ENCODE measurements around the gene BSCL2.

BSCL2 gene

DNA sequence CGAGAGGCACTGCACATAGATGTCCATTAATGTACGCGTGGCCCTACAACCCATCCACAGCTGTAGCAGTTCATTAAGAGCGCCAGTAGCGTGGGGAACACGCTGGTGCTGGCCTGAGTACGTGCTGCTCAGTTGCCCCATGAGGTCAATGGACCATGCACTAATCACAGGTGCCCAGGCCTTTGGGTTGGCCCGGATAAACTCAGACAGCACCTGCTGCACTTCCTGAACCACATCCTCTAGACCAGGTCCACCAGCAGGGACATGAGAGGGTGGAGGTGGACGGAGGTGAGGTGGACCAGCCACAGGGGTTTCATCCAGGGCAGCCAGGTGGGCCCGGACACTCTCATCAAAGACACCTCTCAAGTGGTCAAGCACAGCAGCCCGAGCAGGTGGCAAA lies 57.7 kb downstream of the BSCL2 start:
- TF ChIP-seq, protein P1, sequence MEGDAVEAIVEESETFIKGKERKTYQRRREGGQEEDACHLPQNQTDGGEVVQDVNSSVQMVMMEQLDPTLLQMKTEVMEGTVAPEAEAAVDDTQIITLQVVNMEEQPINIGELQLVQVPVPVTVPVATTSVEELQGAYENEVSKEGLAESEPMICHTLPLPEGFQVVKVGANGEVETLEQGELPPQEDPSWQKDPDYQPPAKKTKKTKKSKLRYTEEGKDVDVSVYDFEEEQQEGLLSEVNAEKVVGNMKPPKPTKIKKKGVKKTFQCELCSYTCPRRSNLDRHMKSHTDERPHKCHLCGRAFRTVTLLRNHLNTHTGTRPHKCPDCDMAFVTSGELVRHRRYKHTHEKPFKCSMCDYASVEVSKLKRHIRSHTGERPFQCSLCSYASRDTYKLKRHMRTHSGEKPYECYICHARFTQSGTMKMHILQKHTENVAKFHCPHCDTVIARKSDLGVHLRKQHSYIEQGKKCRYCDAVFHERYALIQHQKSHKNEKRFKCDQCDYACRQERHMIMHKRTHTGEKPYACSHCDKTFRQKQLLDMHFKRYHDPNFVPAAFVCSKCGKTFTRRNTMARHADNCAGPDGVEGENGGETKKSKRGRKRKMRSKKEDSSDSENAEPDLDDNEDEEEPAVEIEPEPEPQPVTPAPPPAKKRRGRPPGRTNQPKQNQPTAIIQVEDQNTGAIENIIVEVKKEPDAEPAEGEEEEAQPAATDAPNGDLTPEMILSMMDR (IDR thresholded peaks at IDR 0.05; ENCODE audit: low read depth, low read length, poor library complexity, severe bottlenecking): no peak
- TF ChIP-seq EZH2phosphoT487 (IDR thresholded peaks at IDR 0.05; ENCODE audit: borderline replicate concordance, low read length): no peak
- peaks cover 55% of the 10 kb centered on the region for H3K36me3 ChIP-seq (ENCODE audit: control insufficient read depth, low read length)
- no peak overlapping the region for H3K4me3 ChIP-seq (ENCODE audit: low read length)
- no peak overlapping the region for H3K27ac ChIP-seq (ENCODE audit: low read depth, low read length)
- H3K9me3 ChIP-seq (ENCODE audit: control insufficient read depth, insufficient read depth, low read length): no peaks in the 10 kb centered on the region
- H3K4me1 ChIP-seq (ENCODE audit: control insufficient read depth, low read length): peaks cover 45% of the 10 kb centered on the region
- H3F3A ChIP-seq (ENCODE audit: control insufficient read depth, insufficient read depth): no peaks in the 10 kb centered on the region
- H3K9me2 ChIP-seq (replicated peaks; ENCODE audit: control insufficient read depth, low read length): no peaks in the 10 kb centered on the region
- H3K79me2 ChIP-seq (ENCODE audit: control insufficient read depth, low read length): peaks cover 71% of the 10 kb centered on the region
- no peaks in the 10 kb centered on the region for H3K27me3 ChIP-seq (ENCODE audit: control insufficient read depth, low read length)
- H3K4me2 ChIP-seq (ENCODE audit: low read length): no peak overlapping the region
- H4K20me1 ChIP-seq (ENCODE audit: control insufficient read depth, insufficient read depth, low read depth, low read length): peaks cover 3% of the 10 kb centered on the region; the same call in 1 of the 2 replicates

DNA sequence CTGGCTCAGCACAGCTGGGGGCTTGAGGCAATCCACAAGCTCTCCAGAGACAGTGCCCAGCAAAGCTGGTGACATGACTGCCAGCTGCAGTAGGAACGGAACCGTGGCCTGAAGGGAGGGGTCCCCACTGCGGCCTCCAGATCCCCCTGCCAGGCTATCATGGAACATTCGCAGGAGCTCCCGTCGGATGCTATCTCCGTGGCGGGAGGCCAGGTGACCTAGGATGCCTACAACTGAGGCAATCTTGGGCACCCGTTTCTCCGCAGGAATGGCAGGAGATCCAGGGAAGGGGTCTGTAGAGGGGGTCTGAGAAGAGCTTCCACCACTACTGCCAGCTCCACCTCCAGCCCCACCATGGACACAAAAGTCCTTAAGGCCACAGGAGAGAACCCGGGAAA lies 58.3 kb downstream of the BSCL2 start:
- peaks cover 3% of the 10 kb centered on the region; the same call in 1 of the 2 replicates for H4K20me1 ChIP-seq (ENCODE audit: control insufficient read depth, insufficient read depth, low read depth, low read length)
- H3K9me3 ChIP-seq (ENCODE audit: control insufficient read depth, insufficient read depth, low read length): no peaks in the 10 kb centered on the region
- peaks cover 44% of the 10 kb centered on the region for H3K4me1 ChIP-seq (ENCODE audit: control insufficient read depth, low read length)
- no peaks in the 10 kb centered on the region for H3K9me2 ChIP-seq (replicated peaks; ENCODE audit: control insufficient read depth, low read length)
- H3K4me2 ChIP-seq (ENCODE audit: low read length): no peak overlapping the region
- H3K79me2 ChIP-seq (ENCODE audit: control insufficient read depth, low read length): peaks cover 76% of the 10 kb centered on the region
- H3F3A ChIP-seq (ENCODE audit: control insufficient read depth, insufficient read depth): no peaks in the 10 kb centered on the region
- TF ChIP-seq, protein P1 (IDR thresholded peaks at IDR 0.05; ENCODE audit: low read depth, low read length, poor library complexity, severe bottlenecking): no peak
- TF ChIP-seq EZH2phosphoT487 (IDR thresholded peaks at IDR 0.05; ENCODE audit: borderline replicate concordance, low read length): no peak
- H3K27ac ChIP-seq (ENCODE audit: low read depth, low read length): no peak overlapping the region
- peaks cover 60% of the 10 kb centered on the region for H3K36me3 ChIP-seq (ENCODE audit: control insufficient read depth, low read length)
- no peak overlapping the region for H3K4me3 ChIP-seq (ENCODE audit: low read length)
- no peaks in the 10 kb centered on the region for H3K27me3 ChIP-seq (ENCODE audit: control insufficient read depth, low read length)

DNA sequence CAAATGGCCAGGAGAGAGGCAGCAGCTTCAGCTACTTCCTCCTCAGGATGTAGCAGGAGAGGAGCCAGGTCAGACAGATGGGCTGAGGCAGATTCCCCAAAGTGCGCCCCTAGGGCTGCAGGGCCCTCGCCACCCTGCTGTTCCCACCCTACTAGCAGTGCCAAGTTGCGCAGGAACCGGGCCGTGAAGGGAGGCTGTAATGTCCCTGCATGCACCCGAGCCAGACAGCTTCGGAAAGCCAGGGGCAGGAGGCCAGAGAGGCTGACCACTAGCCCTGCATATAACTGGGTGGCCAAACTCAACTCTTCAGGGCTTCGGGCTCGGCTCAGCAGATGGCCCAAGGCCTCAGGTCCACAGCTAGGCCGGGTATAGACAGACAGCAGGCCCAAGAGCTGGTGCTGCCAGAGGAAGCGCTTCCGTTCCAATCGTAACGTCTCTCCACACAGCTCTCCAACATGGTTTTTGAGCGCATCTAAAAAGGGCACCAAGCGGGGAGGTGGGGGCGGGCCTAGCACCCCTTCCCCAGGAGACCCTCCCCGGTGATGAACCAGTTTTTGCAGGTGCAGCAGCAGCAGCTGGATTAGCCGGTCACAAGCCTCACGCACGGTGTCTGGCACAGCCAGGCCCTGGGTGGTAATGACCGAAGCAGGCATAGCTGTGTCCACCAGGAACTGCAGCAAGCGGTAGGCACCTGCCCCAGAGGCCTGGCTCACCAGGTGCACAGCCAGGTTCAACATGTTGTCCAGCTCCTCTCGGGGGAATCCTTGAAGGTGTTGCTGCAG lies 58.8 kb downstream of the BSCL2 start:
- Histone ChIP-seq H3K36me3 (ENCODE audit: control insufficient read depth, low read length) (peaks cover 66% of the 10 kb centered on the region), H4K20me1 (ENCODE audit: control insufficient read depth, insufficient read depth, low read depth, low read length) (peaks cover 3% of the 10 kb centered on the region; the same call in 1 of the 2 replicates), H3K9me3 (ENCODE audit: control insufficient read depth, insufficient read depth, low read length) (no peaks in the 10 kb centered on the region), H3K4me3 (ENCODE audit: low read length) (no peak overlapping the region), H3K4me2 (ENCODE audit: low read length) (no peak overlapping the region), H3K9me2 (replicated peaks; ENCODE audit: control insufficient read depth, low read length) (no peaks in the 10 kb centered on the region), H3K27ac (ENCODE audit: low read depth, low read length) (no peak overlapping the region), H3K79me2 (ENCODE audit: control insufficient read depth, low read length) (peaks cover 82% of the 10 kb centered on the region), H3K4me1 (ENCODE audit: control insufficient read depth, low read length) (peaks cover 39% of the 10 kb centered on the region), H3K27me3 (ENCODE audit: control insufficient read depth, low read length) (no peaks in the 10 kb centered on the region), H3F3A (ENCODE audit: control insufficient read depth, insufficient read depth) (no peaks in the 10 kb centered on the region)
- no peak for TF ChIP-seq EZH2phosphoT487 (IDR thresholded peaks at IDR 0.05; ENCODE audit: borderline replicate concordance, low read length)
- TF ChIP-seq, protein P1 (IDR thresholded peaks at IDR 0.05; ENCODE audit: low read depth, low read length, poor library complexity, severe bottlenecking): no peak
